ENCODE measurements around the gene NCKAP5.
"Not testable (repeated sequence)": the region's sequence is repeated elsewhere in the genome, so short reads cannot be mapped to it uniquely, and the experiment has no call there.

Gene NCKAP5

GRCh38 chr2:133523406-133523805 is 44.9 kb downstream of the NCKAP5 start:
- DNase-seq (ENCODE audit: low read depth in 4 of 4, low spot score in 1 of 4): no peak

- no peak for DNase-seq (ENCODE audit: low read depth in 4 of 4, low spot score in 1 of 4)
Measured at GRCh38 chr2:133522204-133522603, 46.1 kb downstream of the NCKAP5 start.

GRCh38 chr2:133521146-133521745 is 47.0 kb downstream of the NCKAP5 start:
- DNase-seq (ENCODE audit: low read depth in 4 of 4, low spot score in 1 of 4): no peak

- DNase-seq (ENCODE audit: low read depth in 4 of 4, low spot score in 1 of 4): not testable (repeated sequence)
Measured at GRCh38 chr2:133519677-133520076, 48.6 kb downstream of the NCKAP5 start.

GRCh38 chr2:133518700-133519344 is 49.4 kb downstream of the NCKAP5 start:
- no peak for DNase-seq (ENCODE audit: low read depth in 4 of 4, low spot score in 1 of 4)

- DNase-seq (ENCODE audit: low read depth in 4 of 4, low spot score in 1 of 4): no peak
Measured at GRCh38 chr2:133517876-133518275, 50.4 kb downstream of the NCKAP5 start.

- no peak for DNase-seq (ENCODE audit: low read depth in 4 of 4, low spot score in 1 of 4)
Measured at GRCh38 chr2:133516405-133517026, 51.7 kb downstream of the NCKAP5 start.

- DNase-seq (ENCODE audit: low read depth in 4 of 4, low spot score in 1 of 4): no peak
Measured at GRCh38 chr2:133515271-133515670, 53.0 kb downstream of the NCKAP5 start.

- DNase-seq (ENCODE audit: low read depth in 4 of 4, low spot score in 1 of 4): no peak
Measured at GRCh38 chr2:133513893-133514292, 54.4 kb downstream of the NCKAP5 start.

- no peak for DNase-seq (ENCODE audit: low read depth in 4 of 4, low spot score in 1 of 4)
Measured at GRCh38 chr2:133512121-133512520, 56.1 kb downstream of the NCKAP5 start.

- DNase-seq (ENCODE audit: low read depth in 4 of 4, low spot score in 1 of 4): no peak
Measured at GRCh38 chr2:133511679-133512078, 56.6 kb downstream of the NCKAP5 start.

- DNase-seq (ENCODE audit: low read depth in 4 of 4, low spot score in 1 of 4): no peak
Measured at GRCh38 chr2:133509777-133510176, 58.5 kb downstream of the NCKAP5 start.

- no peak for DNase-seq (ENCODE audit: low read depth in 4 of 4, low spot score in 1 of 4)
Measured at GRCh38 chr2:133508546-133509165, 59.6 kb downstream of the NCKAP5 start.

- no peak for DNase-seq (ENCODE audit: low read depth in 4 of 4, low spot score in 1 of 4)
Measured at GRCh38 chr2:133506996-133507395, 61.3 kb downstream of the NCKAP5 start.

- DNase-seq (ENCODE audit: low read depth in 4 of 4, low spot score in 1 of 4): no peak
Measured at GRCh38 chr2:133504566-133505505, 63.4 kb downstream of the NCKAP5 start.

- no peak for DNase-seq (ENCODE audit: low read depth in 4 of 4, low spot score in 1 of 4)
Measured at GRCh38 chr2:133503927-133504326, 64.3 kb downstream of the NCKAP5 start.

GRCh38 chr2:133503323-133503722 is 64.9 kb downstream of the NCKAP5 start:
- DNase-seq (ENCODE audit: low read depth in 4 of 4, low spot score in 1 of 4): no peak

GRCh38 chr2:133502678-133503077 is 65.6 kb downstream of the NCKAP5 start:
- no peak for DNase-seq (ENCODE audit: low read depth in 4 of 4, low spot score in 1 of 4)

GRCh38 chr2:133500917-133501316 is 67.3 kb downstream of the NCKAP5 start:
- DNase-seq (ENCODE audit: low read depth in 4 of 4, low spot score in 1 of 4): no peak

- no peak for DNase-seq (ENCODE audit: low read depth in 4 of 4, low spot score in 1 of 4)
Measured at GRCh38 chr2:133498662-133499585, 69.3 kb downstream of the NCKAP5 start.
